Mesothelial cell of epicardium (in vitro differentiated cells): Measurements from ENCODE around the gene MAMSTR. TPM values are rescaled to one million over a fixed set of nuclear protein-coding genes. Genes with fewer than 3 reads are reported as not detected.

Experiments used
- DNase-seq, 2 experiments: peaks; one replicate each; pipeline ENCODE4 v3.0.0; 2021; ENCODE audit warnings: low spot score in 2 of 2; ENCODE audit not compliant: unreplicated experiment in 2 of 2
- H3K27ac Mint-ChIP-seq: 2 replicates; pipeline ENCODE4 v1.8.0; 2021; ENCODE audit warnings: mixed read lengths
- H3K27me3 Mint-ChIP-seq: 2 replicates; pipeline ENCODE4 v1.8.0; 2021; ENCODE audit warnings: low read depth, mixed read lengths
- H3K36me3 Mint-ChIP-seq: 2 replicates; pipeline ENCODE4 v1.8.0; 2021; ENCODE audit warnings: mixed read lengths
- H3K4me1 Mint-ChIP-seq: 2 replicates; pipeline ENCODE4 v1.8.0; 2021; ENCODE audit warnings: mixed read lengths
- H3K4me3 Mint-ChIP-seq: 2 replicates; pipeline ENCODE4 v1.8.0; 2021; ENCODE audit warnings: mild to moderate bottlenecking, moderate library complexity, mixed read lengths
- H3K9me3 Mint-ChIP-seq: 2 replicates; pipeline ENCODE4 v1.8.0; 2021; ENCODE audit warnings: mixed read lengths
- CTCF ChIP-seq: fragments of 200-600 bp; sonication (generic); IDR thresholded peaks from one replicate; pipeline ENCODE4 v1.5.0; 2021; ENCODE audit warnings: antibody characterized with exemption; ENCODE audit not compliant: unreplicated experiment
- total RNA-seq: library from RNA; stranded (reverse); gene quantifications from 3 replicates; pipeline ENCODE4 v1.2.1, GENCODE V29; 2021

Gene MAMSTR
- total RNA-seq, 1 donor from 2014 or later, result 6.5 TPM

GRCh38 chr19:48674921-48675824 lies 44.4 kb downstream of the MAMSTR start:
- Mint-ChIP-seq H3K4me3 (no peak overlapping the region), H3K36me3 (no peaks in the 10 kb centered on the region), H3K27me3 (peaks cover 5% of the 10 kb centered on the region), H3K4me1 (peaks cover 11% of the 10 kb centered on the region), H3K27ac (no peak overlapping the region), H3K9me3 (no peaks in the 10 kb centered on the region)
- DNase-seq, result peak in 1 of 2 experiments; percentile 77
- TF ChIP-seq CTCF, result peak; percentile 82

GRCh38 chr19:48674216-48674809 lies 45.2 kb downstream of the MAMSTR start:
- Mint-ChIP-seq H3K9me3 (no peaks in the 10 kb centered on the region), H3K4me3 (no peak overlapping the region), H3K27me3 (peaks cover 5% of the 10 kb centered on the region), H3K27ac (no peak overlapping the region), H3K36me3 (no peaks in the 10 kb centered on the region), H3K4me1 (peaks cover 11% of the 10 kb centered on the region)
- no peak for TF ChIP-seq CTCF
- DNase-seq, result no peak

GRCh38 chr19:48673436-48674100 lies 46.0 kb downstream of the MAMSTR start:
- Mint-ChIP-seq H3K9me3 (no peaks in the 10 kb centered on the region), H3K4me3 (no peak overlapping the region), H3K4me1 (peaks cover 11% of the 10 kb centered on the region), H3K36me3 (no peaks in the 10 kb centered on the region), H3K27me3 (peaks cover 5% of the 10 kb centered on the region), H3K27ac (no peak overlapping the region)
- no peak for TF ChIP-seq CTCF
- DNase-seq, result no peak

- Mint-ChIP-seq H3K27me3 (peaks cover 5% of the 10 kb centered on the region), H3K36me3 (no peaks in the 10 kb centered on the region), H3K9me3 (no peaks in the 10 kb centered on the region), H3K4me3 (no peak within 1 kb of the TSS), H3K4me1 (peaks cover 11% of the 10 kb centered on the region), H3K27ac (no peak within 1 kb of the TSS)
- no peak for DNase-seq
- no peak for TF ChIP-seq CTCF
Observed at GRCh38 chr19:48672994-48673393, 46.5 kb downstream of the MAMSTR start, which contains the start of gene NTN5. Gene NTN5, minus strand, starts transcription at chr19:48673017. Its CDS starts 2,031 bp downstream, at chr19:48670986.

GRCh38 chr19:48671446-48671995 lies 48.0 kb downstream of the MAMSTR start:
- DNase-seq, result no peak
- no peak overlapping the region for H3K4me3 Mint-ChIP-seq
- H3K27ac Mint-ChIP-seq, result peak overlapping the region; percentile 60
- peaks cover 5% of the 10 kb centered on the region for H3K27me3 Mint-ChIP-seq
- H3K9me3 Mint-ChIP-seq, result no peaks in the 10 kb centered on the region
- H3K36me3 Mint-ChIP-seq, result no peaks in the 10 kb centered on the region
- H3K4me1 Mint-ChIP-seq, result peaks cover 11% of the 10 kb centered on the region
- TF ChIP-seq CTCF, result no peak
